Fibroblast of pulmonary artery (primary cell): ENCODE results near the gene PARP15.
"Not testable (repeated sequence)": the region's sequence is repeated elsewhere in the genome, so short reads cannot be mapped to it uniquely, and the experiment has no call there.

Experiments
- DNase-seq: peaks from one replicate; pipeline ENCODE4 v3.0.0-alpha.2; 2010; ENCODE audit warnings: low read depth
- H3K4me3 ChIP-seq: replicated peaks from 2 replicates; pipeline ENCODE4 v1.5.1; 2011; ENCODE audit warnings: low read depth, mild to moderate bottlenecking, control low read depth, low read length, moderate library complexity
- CTCF ChIP-seq: IDR thresholded peaks from 2 replicates; pipeline ENCODE4 v1.5.1; 2011; ENCODE audit warnings: mild to moderate bottlenecking, control low read depth, low read length, inconsistent platforms; ENCODE audit errors: missing control alignments

Gene PARP15

DNA sequence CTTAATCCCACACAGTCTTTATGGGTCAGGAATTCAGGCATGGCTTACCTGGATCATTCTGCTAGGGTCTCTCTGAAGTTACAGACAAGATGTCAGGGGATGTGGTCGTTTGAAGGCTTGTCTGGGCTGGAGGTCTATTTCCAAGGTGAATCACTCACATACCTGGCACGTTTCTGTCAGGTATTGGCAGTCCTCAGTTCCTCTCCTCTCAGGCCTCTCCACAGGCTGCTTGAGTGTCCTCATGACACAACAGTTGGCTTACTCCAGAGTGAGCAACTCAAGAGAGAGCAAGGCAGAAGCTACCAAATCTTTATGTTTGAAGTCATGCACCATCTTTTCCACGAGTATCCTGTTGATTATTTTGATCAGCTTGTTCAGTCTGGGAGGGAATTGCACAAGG, 59.2 kb downstream of the PARP15 start:
- no peak for TF ChIP-seq CTCF
- DNase-seq: no peak
- no peak overlapping the region for H3K4me3 ChIP-seq

GRCh38 chr3:122640437-122640999, 63.1 kb downstream of the PARP15 start:
- no peak overlapping the region for H3K4me3 ChIP-seq
- TF ChIP-seq CTCF: no peak
- DNase-seq: no peak

DNA sequence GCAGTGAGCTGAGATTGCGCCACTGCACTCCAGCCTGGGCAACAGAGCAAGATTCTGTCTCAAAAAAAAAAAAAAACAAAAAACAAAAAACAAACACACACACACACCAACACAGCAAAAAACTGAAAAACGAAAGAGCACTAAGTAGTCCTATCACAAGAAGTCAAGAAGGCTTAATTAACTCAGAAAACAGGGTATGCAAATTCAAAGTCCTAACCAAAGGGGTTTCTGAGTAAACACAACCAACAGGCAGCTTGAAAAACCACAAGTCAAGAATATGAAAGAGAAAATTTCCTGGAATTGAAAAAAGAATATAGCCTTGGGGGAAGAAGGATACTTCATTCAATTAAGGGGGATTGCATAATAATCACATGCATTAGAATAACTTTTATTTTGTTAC, 65.5 kb downstream of the PARP15 start:
- no peak overlapping the region for H3K4me3 ChIP-seq
- TF ChIP-seq CTCF: no peak
- no peak for DNase-seq

DNA sequence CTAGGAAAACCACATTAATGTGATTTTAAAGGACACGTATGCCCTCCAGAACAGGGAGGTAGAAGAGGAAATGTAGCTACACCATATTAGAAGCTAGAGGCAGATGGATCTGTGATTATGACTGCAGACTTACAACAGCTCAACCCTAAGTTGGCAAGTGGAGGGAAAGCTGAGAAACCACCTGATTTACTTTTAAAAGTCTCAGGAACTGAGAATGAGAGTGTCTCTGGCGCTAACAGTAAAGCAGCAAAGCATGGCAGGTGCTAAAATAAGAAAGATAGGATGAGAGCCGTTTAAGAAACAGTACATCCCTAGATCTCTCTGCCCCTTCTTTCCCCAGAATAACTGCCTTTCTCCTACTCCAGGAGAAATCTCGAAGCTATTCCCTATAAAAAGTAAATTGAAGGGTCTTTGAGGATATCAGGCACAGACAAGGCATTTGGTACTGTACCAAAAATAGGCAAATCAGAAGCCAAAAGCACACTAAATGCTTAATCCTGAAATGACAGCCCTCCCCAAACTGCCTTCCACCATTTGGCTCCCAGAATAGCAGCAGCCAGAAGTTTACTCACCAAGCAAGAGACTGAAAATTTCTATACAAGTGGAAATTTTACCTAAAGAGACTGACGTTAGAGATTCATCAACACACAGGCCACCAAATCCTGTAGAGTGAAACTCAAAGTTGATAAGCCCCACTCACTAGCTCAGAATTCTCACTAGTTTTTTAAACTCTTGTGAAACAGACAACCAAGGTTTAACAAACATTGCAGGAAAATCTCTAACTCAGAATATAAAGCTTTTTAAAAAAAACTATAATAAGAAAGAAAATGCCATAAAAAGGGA, 68.9 kb downstream of the PARP15 start:
- H3K4me3 ChIP-seq: no peak overlapping the region
- DNase-seq: no peak
- no peak for TF ChIP-seq CTCF

GRCh38 chr3:122651233-122651907, 73.9 kb downstream of the PARP15 start:
- H3K4me3 ChIP-seq, DNase-seq: not testable (repeated sequence)

DNA sequence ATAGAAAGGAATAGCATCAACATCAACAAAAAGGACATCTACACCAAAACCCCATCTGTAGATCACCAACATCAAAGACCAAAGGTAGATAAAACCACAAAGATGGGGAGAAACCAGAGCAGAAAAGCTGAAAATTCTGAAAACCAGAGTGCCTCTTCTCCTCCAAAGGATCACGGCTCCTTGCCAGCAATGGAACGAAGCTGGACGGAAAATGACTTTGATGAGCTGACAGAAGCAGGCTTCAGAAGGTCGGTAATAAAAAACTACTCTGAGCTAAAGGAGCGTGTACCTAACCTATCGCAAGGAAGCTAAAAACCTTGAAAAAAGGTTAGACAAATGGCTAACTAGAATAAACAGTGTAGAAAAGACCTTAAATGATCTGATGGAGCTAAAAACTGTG, 74.5 kb downstream of the PARP15 start:
- not testable (repeated sequence) for DNase-seq, H3K4me3 ChIP-seq

DNA sequence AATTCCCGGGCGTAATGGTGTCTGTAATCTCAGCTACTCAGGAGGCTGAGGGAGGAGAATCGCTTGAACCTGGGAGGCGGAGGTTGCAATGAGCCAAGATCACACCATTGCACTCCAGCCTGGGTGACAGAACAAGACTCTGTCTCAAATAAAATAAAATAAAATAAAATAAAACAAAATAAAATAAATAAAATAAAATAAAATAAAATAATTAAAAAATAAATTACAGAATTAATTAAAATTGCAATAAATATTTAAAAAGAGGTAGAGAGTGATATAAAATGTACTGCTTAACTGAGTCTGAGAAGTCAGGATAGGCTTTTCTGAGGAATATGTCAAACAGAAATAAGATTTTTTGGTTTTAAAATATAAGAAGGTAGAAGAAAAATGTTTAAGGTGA, 80.9 kb downstream of the PARP15 start:
- not testable (repeated sequence) for DNase-seq, H3K4me3 ChIP-seq

DNA sequence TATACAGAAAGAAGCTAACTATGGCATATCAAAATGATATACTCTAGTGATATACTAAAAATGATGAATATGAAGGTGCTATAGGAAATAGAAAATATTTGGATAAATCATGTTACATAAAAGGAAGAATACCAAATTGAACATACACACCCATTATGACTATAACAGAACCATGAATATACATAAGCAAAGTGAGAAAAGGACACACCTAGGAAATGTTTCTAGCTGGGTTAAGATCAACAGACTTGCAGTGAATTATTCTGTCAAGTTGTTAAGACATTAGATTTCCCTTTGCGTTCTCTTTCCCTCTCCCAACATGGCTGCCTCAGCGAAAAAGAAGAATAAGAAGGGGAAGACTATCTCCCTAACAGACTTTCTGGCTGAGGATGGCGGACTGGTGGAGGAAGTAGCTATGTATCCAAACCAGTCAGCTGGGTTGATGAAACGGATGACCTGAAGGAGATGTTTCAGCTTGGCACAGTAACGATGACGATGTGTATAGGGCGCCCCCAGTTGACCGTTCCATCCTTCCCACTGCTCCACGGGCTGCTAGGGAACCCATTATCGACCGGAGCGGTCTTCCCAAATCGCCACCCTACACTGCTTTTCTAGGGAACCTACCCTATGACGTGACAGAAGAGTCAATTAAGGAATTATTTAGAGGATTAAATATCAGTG, 83.0 kb downstream of the PARP15 start:
- no peak for DNase-seq
- TF ChIP-seq CTCF: no peak
- no peak overlapping the region for H3K4me3 ChIP-seq
